ENCODE measurements around the gene CMSS1. TPM values are rescaled to one million over a fixed set of nuclear protein-coding genes. Genes with fewer than 3 reads are reported as not detected.
A peak's percentile ranks its signal among the peaks of the same experiment; 100 is the strongest.

Gene CMSS1
- total and polyA plus RNA-seq, 2 of the 13 experiments (the other 11 are each of a cell fraction or from before 2014, with no cell fraction given): 6.4 to 48.7 TPM

DNA sequence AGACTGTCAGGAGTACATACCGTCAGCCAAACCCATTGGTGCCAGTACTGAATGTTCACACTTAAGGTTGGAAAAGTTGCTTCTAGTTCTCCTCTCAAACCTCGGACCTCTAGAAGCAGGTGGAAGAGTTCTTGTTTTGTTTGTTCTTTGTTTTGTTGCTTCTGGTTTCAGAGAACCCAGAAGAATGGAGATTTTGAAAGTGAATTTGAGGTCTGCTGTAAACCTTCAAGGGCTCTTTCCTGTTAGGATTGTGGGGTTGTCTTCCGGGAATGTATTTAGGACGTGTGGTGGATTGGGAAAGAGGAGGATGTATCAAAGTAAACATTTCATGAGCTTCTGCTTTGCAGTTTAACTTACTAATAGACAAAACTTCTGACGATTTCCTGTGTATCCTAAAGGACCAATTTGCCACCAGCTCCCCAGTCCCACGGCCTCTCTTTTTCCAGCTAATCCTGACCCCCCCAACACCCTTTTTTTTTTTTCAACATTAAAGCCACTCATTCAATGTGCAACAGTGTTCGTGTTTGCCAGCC is 246.3 kb downstream of the CMSS1 start (continued):
- TF ChIP-seq, protein P1, sequence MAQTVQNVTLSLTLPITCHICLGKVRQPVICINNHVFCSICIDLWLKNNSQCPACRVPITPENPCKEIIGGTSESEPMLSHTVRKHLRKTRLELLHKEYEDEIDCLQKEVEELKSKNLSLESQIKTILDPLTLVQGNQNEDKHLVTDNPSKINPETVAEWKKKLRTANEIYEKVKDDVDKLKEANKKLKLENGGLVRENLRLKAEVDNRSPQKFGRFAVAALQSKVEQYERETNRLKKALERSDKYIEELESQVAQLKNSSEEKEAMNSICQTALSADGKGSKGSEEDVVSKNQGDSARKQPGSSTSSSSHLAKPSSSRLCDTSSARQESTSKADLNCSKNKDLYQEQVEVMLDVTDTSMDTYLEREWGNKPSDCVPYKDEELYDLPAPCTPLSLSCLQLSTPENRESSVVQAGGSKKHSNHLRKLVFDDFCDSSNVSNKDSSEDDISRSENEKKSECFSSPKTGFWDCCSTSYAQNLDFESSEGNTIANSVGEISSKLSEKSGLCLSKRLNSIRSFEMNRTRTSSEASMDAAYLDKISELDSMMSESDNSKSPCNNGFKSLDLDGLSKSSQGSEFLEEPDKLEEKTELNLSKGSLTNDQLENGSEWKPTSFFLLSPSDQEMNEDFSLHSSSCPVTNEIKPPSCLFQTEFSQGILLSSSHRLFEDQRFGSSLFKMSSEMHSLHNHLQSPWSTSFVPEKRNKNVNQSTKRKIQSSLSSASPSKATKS (CRISPR knock-in tag; IDR thresholded peaks at IDR 0.05): 0 out of 2 replicates have a peak, but pooled peaks have one; percentile 41
- TF ChIP-seq, protein P2, sequence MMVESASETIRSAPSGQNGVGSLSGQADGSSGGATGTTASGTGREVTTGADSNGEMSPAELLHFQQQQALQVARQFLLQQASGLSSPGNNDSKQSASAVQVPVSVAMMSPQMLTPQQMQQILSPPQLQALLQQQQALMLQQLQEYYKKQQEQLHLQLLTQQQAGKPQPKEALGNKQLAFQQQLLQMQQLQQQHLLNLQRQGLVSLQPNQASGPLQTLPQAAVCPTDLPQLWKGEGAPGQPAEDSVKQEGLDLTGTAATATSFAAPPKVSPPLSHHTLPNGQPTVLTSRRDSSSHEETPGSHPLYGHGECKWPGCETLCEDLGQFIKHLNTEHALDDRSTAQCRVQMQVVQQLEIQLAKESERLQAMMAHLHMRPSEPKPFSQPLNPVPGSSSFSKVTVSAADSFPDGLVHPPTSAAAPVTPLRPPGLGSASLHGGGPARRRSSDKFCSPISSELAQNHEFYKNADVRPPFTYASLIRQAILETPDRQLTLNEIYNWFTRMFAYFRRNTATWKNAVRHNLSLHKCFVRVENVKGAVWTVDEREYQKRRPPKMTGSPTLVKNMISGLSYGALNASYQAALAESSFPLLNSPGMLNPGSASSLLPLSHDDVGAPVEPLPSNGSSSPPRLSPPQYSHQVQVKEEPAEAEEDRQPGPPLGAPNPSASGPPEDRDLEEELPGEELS (CRISPR knock-in tag; IDR thresholded peaks at IDR 0.05): peak; percentile 98
- TF ChIP-seq, protein P3, sequence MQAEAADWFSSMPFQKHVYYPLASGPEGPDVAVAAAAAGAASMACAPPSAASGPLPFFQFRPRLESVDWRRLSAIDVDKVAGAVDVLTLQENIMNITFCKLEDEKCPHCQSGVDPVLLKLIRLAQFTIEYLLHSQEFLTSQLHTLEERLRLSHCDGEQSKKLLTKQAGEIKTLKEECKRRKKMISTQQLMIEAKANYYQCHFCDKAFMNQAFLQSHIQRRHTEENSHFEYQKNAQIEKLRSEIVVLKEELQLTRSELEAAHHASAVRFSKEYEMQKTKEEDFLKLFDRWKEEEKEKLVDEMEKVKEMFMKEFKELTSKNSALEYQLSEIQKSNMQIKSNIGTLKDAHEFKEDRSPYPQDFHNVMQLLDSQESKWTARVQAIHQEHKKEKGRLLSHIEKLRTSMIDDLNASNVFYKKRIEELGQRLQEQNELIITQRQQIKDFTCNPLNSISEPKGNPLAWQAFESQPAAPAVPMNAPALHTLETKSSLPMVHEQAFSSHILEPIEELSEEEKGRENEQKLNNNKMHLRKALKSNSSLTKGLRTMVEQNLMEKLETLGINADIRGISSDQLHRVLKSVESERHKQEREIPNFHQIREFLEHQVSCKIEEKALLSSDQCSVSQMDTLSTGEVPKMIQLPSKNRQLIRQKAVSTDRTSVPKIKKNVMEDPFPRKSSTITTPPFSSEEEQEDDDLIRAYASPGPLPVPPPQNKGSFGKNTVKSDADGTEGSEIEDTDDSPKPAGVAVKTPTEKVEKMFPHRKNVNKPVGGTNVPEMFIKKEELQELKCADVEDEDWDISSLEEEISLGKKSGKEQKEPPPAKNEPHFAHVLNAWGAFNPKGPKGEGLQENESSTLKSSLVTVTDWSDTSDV (CRISPR knock-in tag; IDR thresholded peaks at IDR 0.05): no peak

DNA sequence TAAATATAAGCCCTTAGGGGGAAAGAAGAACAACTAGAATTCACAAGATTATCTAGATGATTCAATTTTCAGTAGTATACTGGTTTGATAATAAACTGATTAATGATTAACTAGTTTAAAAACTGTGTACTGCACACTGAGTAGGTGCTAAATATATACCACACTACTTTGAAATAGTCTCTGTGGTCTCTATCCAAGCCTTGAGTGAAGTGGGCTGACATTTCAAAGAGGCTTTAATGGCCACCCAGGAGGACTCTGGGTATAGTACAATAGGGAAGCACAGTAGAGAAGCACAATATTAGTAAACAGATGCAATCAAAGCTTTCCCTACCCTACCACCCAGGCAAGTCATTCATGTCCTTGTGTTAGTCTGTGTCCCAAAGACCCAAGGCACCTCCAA is 249.9 kb downstream of the CMSS1 start:
- CTCF ChIA-PET (ENCODE audit: low intra/inter-chr PET ratio, low total read pairs): interaction anchor here (2.2 to 2.3 kb wide), 2 partner anchors 23 to 187 kb away, joined by 11 to 17 read pairs; no protein-coding TSS in a partner anchor
- H4K20me1 ChIP-seq (ENCODE audit: insufficient read depth, low read length): no peaks in the 10 kb centered on the region
- H2AFZ ChIP-seq (ENCODE audit: low read length): no peak overlapping the region
- DNase-seq (ENCODE audit: low spot score) (no peak), FAIRE-seq (no peak), ATAC-seq (no peak)
- H3K4me1 ChIP-seq (ENCODE audit: insufficient read depth, low read length): peaks cover 97% of the 10 kb centered on the region
- H3K27me3 ChIP-seq (ENCODE audit: control insufficient read depth in 1 of 2, insufficient read depth in 2 of 2, low read length in 2 of 2): no peaks in the 10 kb centered on the region
- no peaks in the 10 kb centered on the region for H3K9me3 ChIP-seq (ENCODE audit: low read length)
- BruUV-seq (replicated peaks): no TSS peak
- H3K79me2 ChIP-seq (ENCODE audit: insufficient read depth, low read length): peaks cover 3% of the 10 kb centered on the region
- H3K4me3 ChIP-seq (replicated peaks in 1 of 3; ENCODE audit: insufficient read depth in 1 of 3, low read depth in 2 of 3, low read length in 3 of 3): no peak overlapping the region
- H3K36me3 ChIP-seq (replicated peaks in 1 of 2; ENCODE audit: control insufficient read depth in 1 of 2, insufficient read depth in 2 of 2, low read length in 2 of 2): no peaks in the 10 kb centered on the region
- in situ Hi-C loops (cut with HindIII; ENCODE audit: extremely low pct_ligation_motif_present, low pct_unique_long_range_greater_than_20kb) (loop anchor here (5.0 kb wide), 1 partner anchor 185 kb away; no protein-coding TSS in a partner anchor), intact Hi-C loops (cut with micrococcal nuclease; ENCODE audit: unreplicated experiment) (no loop called here)
- H3K27ac ChIP-seq (ENCODE audit: extremely low read length, insufficient read depth, low read length): peak overlapping the region; percentile 14
- no peak overlapping the region for H3K9ac ChIP-seq (ENCODE audit: insufficient read depth, low read depth, low read length)
- POLR2A ChIA-PET: interaction anchor here (1.1 kb wide), 1 partner anchor 196 kb away, joined by 3 read pairs; no protein-coding TSS in a partner anchor
- no peak overlapping the region for H3K4me2 ChIP-seq (ENCODE audit: low read depth, low read length)
- TF ChIP-seq MIER3 (CRISPR knock-in tag; IDR thresholded peaks at IDR 0.05; ENCODE audit: borderline replicate concordance) (no peak), NFE2L1 (CRISPR knock-in tag; IDR thresholded peaks at IDR 0.05; ENCODE audit: borderline replicate concordance) (no peak), IKZF4 (CRISPR knock-in tag; IDR thresholded peaks at IDR 0.05; ENCODE audit: borderline replicate concordance, low read depth, not compliant biosample characterization) (no peak), SIN3A (IDR thresholded peaks at IDR 0.05; ENCODE audit: borderline replicate concordance, low read depth, low read length) (no peak), ZNF510 (CRISPR knock-in tag; IDR thresholded peaks at IDR 0.05; ENCODE audit: low read depth) (no peak), CENPX (CRISPR knock-in tag; IDR thresholded peaks at IDR 0.05) (no peak)
- TF ChIP-seq, protein P4, sequence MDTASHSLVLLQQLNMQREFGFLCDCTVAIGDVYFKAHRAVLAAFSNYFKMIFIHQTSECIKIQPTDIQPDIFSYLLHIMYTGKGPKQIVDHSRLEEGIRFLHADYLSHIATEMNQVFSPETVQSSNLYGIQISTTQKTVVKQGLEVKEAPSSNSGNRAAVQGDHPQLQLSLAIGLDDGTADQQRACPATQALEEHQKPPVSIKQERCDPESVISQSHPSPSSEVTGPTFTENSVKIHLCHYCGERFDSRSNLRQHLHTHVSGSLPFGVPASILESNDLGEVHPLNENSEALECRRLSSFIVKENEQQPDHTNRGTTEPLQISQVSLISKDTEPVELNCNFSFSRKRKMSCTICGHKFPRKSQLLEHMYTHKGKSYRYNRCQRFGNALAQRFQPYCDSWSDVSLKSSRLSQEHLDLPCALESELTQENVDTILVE (CRISPR knock-in tag; IDR thresholded peaks at IDR 0.05): 0 out of 2 replicates have a peak, but pooled peaks have one; percentile 26
- TF ChIP-seq, protein P1 (CRISPR knock-in tag; IDR thresholded peaks at IDR 0.05): no peak

All from HepG2 (cell line).